ENCODE results near the gene TENM4. TPM values are rescaled to one million over a fixed set of nuclear protein-coding genes. Genes with fewer than 3 reads are reported as not detected.

The TENM4 gene
- total and polyA plus RNA-seq, 2 of the 13 experiments (the other 11 are each of a cell fraction or from before 2014, with no cell fraction given): not detected

DNA sequence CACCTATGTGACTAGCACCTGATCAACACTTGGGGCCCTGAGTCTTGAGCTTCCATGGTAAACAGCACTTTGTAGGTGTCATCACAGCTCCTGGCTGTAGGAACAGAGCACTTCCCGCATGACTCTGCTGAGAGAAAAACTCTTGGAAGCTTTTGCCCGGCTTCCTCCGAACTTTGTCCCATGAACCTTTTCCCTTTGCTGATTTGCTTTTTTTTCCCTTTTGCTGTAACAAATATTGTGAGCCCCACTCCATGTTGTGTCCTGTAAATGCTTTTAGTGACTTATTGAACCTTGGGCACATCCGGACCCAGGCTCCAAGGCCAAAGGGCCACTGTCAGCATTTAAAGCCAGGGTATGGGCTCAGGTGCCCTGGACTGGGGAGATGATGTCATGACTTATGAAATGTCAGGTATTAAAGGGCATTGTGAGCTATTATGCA lies 391.1 kb downstream of the TENM4 start (continued):
- TF ChIP-seq ZNF841 (CRISPR knock-in tag; IDR thresholded peaks at IDR 0.05; ENCODE audit: borderline replicate concordance): no peak
- TF ChIP-seq CEBPB (IDR thresholded peaks at IDR 0.05; ENCODE audit: borderline replicate concordance, low read depth, low read length): no peak
- 0 out of 2 replicates have a peak, but pooled peaks have one; percentile 18 for TF ChIP-seq TARDBP (CRISPR knock-in tag; IDR thresholded peaks at IDR 0.05)
- TF ChIP-seq POGZ (CRISPR knock-in tag; IDR thresholded peaks at IDR 0.05): no peak
- TF ChIP-seq TBX2 (CRISPR knock-in tag; IDR thresholded peaks at IDR 0.05; ENCODE audit: borderline replicate concordance): peak; percentile 29; the same call in 1 of the 2 replicates
- no peak for TF ChIP-seq KLF13 (CRISPR knock-in tag; IDR thresholded peaks at IDR 0.05)
- TF ChIP-seq, protein P1, sequence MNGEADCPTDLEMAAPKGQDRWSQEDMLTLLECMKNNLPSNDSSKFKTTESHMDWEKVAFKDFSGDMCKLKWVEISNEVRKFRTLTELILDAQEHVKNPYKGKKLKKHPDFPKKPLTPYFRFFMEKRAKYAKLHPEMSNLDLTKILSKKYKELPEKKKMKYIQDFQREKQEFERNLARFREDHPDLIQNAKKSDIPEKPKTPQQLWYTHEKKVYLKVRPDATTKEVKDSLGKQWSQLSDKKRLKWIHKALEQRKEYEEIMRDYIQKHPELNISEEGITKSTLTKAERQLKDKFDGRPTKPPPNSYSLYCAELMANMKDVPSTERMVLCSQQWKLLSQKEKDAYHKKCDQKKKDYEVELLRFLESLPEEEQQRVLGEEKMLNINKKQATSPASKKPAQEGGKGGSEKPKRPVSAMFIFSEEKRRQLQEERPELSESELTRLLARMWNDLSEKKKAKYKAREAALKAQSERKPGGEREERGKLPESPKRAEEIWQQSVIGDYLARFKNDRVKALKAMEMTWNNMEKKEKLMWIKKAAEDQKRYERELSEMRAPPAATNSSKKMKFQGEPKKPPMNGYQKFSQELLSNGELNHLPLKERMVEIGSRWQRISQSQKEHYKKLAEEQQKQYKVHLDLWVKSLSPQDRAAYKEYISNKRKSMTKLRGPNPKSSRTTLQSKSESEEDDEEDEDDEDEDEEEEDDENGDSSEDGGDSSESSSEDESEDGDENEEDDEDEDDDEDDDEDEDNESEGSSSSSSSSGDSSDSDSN (CRISPR knock-in tag; IDR thresholded peaks at IDR 0.05): no peak
- TF ChIP-seq ZMAT3 (CRISPR knock-in tag; conservative IDR thresholded peaks at IDR 0.05): no peak
- TF ChIP-seq ZNF556 (CRISPR knock-in tag; IDR thresholded peaks at IDR 0.05; ENCODE audit: borderline replicate concordance): no peak
- TF ChIP-seq BRD4 (CRISPR knock-in tag; IDR thresholded peaks at IDR 0.05): no peak
- no peak for TF ChIP-seq SYNCRIP (IDR thresholded peaks at IDR 0.05; ENCODE audit: insufficient read depth, low read depth, low read length)
- TF ChIP-seq, protein P2, sequence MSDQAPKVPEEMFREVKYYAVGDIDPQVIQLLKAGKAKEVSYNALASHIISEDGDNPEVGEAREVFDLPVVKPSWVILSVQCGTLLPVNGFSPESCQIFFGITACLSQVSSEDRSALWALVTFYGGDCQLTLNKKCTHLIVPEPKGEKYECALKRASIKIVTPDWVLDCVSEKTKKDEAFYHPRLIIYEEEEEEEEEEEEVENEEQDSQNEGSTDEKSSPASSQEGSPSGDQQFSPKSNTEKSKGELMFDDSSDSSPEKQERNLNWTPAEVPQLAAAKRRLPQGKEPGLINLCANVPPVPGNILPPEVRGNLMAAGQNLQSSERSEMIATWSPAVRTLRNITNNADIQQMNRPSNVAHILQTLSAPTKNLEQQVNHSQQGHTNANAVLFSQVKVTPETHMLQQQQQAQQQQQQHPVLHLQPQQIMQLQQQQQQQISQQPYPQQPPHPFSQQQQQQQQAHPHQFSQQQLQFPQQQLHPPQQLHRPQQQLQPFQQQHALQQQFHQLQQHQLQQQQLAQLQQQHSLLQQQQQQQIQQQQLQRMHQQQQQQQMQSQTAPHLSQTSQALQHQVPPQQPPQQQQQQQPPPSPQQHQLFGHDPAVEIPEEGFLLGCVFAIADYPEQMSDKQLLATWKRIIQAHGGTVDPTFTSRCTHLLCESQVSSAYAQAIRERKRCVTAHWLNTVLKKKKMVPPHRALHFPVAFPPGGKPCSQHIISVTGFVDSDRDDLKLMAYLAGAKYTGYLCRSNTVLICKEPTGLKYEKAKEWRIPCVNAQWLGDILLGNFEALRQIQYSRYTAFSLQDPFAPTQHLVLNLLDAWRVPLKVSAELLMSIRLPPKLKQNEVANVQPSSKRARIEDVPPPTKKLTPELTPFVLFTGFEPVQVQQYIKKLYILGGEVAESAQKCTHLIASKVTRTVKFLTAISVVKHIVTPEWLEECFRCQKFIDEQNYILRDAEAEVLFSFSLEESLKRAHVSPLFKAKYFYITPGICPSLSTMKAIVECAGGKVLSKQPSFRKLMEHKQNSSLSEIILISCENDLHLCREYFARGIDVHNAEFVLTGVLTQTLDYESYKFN (CRISPR knock-in tag; conservative IDR thresholded peaks at IDR 0.05): peak; percentile 84
- TF ChIP-seq ESRRA (CRISPR knock-in tag; IDR thresholded peaks at IDR 0.05; ENCODE audit: low read depth): peak; percentile 57; the same call in 1 of the 2 replicates
- no peak for TF ChIP-seq TP53 (CRISPR knock-in tag; conservative IDR thresholded peaks at IDR 0.05)
- TF ChIP-seq CEBPG (CRISPR knock-in tag; IDR thresholded peaks at IDR 0.05): 0 out of 2 replicates have a peak, but pooled peaks have one; percentile 4
- TF ChIP-seq, protein P3, sequence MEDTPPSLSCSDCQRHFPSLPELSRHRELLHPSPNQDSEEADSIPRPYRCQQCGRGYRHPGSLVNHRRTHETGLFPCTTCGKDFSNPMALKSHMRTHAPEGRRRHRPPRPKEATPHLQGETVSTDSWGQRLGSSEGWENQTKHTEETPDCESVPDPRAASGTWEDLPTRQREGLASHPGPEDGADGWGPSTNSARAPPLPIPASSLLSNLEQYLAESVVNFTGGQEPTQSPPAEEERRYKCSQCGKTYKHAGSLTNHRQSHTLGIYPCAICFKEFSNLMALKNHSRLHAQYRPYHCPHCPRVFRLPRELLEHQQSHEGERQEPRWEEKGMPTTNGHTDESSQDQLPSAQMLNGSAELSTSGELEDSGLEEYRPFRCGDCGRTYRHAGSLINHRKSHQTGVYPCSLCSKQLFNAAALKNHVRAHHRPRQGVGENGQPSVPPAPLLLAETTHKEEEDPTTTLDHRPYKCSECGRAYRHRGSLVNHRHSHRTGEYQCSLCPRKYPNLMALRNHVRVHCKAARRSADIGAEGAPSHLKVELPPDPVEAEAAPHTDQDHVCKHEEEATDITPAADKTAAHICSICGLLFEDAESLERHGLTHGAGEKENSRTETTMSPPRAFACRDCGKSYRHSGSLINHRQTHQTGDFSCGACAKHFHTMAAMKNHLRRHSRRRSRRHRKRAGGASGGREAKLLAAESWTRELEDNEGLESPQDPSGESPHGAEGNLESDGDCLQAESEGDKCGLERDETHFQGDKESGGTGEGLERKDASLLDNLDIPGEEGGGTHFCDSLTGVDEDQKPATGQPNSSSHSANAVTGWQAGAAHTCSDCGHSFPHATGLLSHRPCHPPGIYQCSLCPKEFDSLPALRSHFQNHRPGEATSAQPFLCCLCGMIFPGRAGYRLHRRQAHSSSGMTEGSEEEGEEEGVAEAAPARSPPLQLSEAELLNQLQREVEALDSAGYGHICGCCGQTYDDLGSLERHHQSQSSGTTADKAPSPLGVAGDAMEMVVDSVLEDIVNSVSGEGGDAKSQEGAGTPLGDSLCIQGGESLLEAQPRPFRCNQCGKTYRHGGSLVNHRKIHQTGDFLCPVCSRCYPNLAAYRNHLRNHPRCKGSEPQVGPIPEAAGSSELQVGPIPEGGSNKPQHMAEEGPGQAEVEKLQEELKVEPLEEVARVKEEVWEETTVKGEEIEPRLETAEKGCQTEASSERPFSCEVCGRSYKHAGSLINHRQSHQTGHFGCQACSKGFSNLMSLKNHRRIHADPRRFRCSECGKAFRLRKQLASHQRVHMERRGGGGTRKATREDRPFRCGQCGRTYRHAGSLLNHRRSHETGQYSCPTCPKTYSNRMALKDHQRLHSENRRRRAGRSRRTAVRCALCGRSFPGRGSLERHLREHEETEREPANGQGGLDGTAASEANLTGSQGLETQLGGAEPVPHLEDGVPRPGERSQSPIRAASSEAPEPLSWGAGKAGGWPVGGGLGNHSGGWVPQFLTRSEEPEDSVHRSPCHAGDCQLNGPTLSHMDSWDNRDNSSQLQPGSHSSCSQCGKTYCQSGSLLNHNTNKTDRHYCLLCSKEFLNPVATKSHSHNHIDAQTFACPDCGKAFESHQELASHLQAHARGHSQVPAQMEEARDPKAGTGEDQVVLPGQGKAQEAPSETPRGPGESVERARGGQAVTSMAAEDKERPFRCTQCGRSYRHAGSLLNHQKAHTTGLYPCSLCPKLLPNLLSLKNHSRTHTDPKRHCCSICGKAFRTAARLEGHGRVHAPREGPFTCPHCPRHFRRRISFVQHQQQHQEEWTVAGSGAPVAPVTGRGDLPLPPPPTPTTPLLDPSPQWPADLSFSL (CRISPR knock-in tag; IDR thresholded peaks at IDR 0.05): no peak
- TF ChIP-seq ATF1 (CRISPR knock-in tag; IDR thresholded peaks at IDR 0.05): 0 out of 2 replicates have a peak, but pooled peaks have one; percentile 18

Data from HepG2 (cell line).